ENCODE measurements around the gene OMA1.

GRCh38 chr1:58496042-58496441 lies 50.5 kb downstream of the OMA1 start:
- TF ChIP-seq CTCF (IDR thresholded peaks at IDR 0.05) (no peak), EP300 (IDR thresholded peaks at IDR 0.05) (no peak)

Measured in ovary (tissue), 3 donors.